ENCODE measurements around the gene CSNK1A1.

Gene CSNK1A1

GRCh38 chr5:149487672-149488071, 63.6 kb downstream of the CSNK1A1 start:
- Histone ChIP-seq H3K4me1 (ENCODE audit: insufficient read depth, low read length, poor library complexity, severe bottlenecking) (no peaks in the 10 kb centered on the region), H3K9ac (ENCODE audit: low read depth, low read length, poor library complexity, severe bottlenecking) (no peak overlapping the region), H3K27me3 (ENCODE audit: insufficient read depth, low read length, poor library complexity, severe bottlenecking) (no peaks in the 10 kb centered on the region), H3K4me3 (ENCODE audit: low read length, poor library complexity, severe bottlenecking) (no peak overlapping the region), H3K9me2 (replicated peaks; ENCODE audit: low read depth, low read length) (no peaks in the 10 kb centered on the region), H3F3A (ENCODE audit: low read depth) (no peaks in the 10 kb centered on the region), H3K4me2 (ENCODE audit: low read depth, low read length, poor library complexity, severe bottlenecking) (no peak overlapping the region), H3K79me2 (ENCODE audit: insufficient read depth, low read length) (no peaks in the 10 kb centered on the region), H3K9me3 (ENCODE audit: insufficient read depth, low read depth, low read length) (no peaks in the 10 kb centered on the region), H3K36me3 (ENCODE audit: insufficient read depth, low read length) (peaks cover 3% of the 10 kb centered on the region; the same call in 1 of the 2 replicates), H2AFZ (ENCODE audit: low read length) (no peak overlapping the region), H4K20me1 (ENCODE audit: insufficient read depth, low read length, poor library complexity, severe bottlenecking) (no peaks in the 10 kb centered on the region)
- TF ChIP-seq CTCF (conservative IDR thresholded peaks at IDR 0.05; ENCODE audit: low read length) (no peak), EZH2phosphoT487 (IDR thresholded peaks at IDR 0.05; ENCODE audit: borderline replicate concordance) (no peak)

- no peak overlapping the region for H3K4me2 ChIP-seq (ENCODE audit: low read depth, low read length, poor library complexity, severe bottlenecking)
Measured at GRCh38 chr5:149486726-149487635, 64.3 kb downstream of the CSNK1A1 start.

More at GRCh38 chr5:149486726-149487635, 64.3 kb downstream of the CSNK1A1 start:
- TF ChIP-seq EZH2phosphoT487 (IDR thresholded peaks at IDR 0.05; ENCODE audit: borderline replicate concordance) (no peak), CTCF (conservative IDR thresholded peaks at IDR 0.05; ENCODE audit: low read length) (no peak)
- H3K36me3 ChIP-seq (ENCODE audit: insufficient read depth, low read length) = no peaks in the 10 kb centered on the region
- no peak overlapping the region for H3K4me3 ChIP-seq (ENCODE audit: low read length, poor library complexity, severe bottlenecking)
- no peak overlapping the region for H2AFZ ChIP-seq (ENCODE audit: low read length)
- no peaks in the 10 kb centered on the region for H3K4me1 ChIP-seq (ENCODE audit: insufficient read depth, low read length, poor library complexity, severe bottlenecking)
- no peaks in the 10 kb centered on the region for H4K20me1 ChIP-seq (ENCODE audit: insufficient read depth, low read length, poor library complexity, severe bottlenecking)
- no peaks in the 10 kb centered on the region for H3K9me2 ChIP-seq (replicated peaks; ENCODE audit: low read depth, low read length)
- H3K9me3 ChIP-seq (ENCODE audit: insufficient read depth, low read depth, low read length) = no peaks in the 10 kb centered on the region
- H3F3A ChIP-seq (ENCODE audit: low read depth) = no peaks in the 10 kb centered on the region
- H3K79me2 ChIP-seq (ENCODE audit: insufficient read depth, low read length) = no peaks in the 10 kb centered on the region
- H3K9ac ChIP-seq (ENCODE audit: low read depth, low read length, poor library complexity, severe bottlenecking) = no peak overlapping the region
- H3K27me3 ChIP-seq (ENCODE audit: insufficient read depth, low read length, poor library complexity, severe bottlenecking) = no peaks in the 10 kb centered on the region

Measured in Loucy (cell line).